ENCODE measurements around the gene H6PD. TPM values are rescaled to one million over a fixed set of nuclear protein-coding genes. Genes with fewer than 3 reads are reported as not detected.

The H6PD gene, protein sequence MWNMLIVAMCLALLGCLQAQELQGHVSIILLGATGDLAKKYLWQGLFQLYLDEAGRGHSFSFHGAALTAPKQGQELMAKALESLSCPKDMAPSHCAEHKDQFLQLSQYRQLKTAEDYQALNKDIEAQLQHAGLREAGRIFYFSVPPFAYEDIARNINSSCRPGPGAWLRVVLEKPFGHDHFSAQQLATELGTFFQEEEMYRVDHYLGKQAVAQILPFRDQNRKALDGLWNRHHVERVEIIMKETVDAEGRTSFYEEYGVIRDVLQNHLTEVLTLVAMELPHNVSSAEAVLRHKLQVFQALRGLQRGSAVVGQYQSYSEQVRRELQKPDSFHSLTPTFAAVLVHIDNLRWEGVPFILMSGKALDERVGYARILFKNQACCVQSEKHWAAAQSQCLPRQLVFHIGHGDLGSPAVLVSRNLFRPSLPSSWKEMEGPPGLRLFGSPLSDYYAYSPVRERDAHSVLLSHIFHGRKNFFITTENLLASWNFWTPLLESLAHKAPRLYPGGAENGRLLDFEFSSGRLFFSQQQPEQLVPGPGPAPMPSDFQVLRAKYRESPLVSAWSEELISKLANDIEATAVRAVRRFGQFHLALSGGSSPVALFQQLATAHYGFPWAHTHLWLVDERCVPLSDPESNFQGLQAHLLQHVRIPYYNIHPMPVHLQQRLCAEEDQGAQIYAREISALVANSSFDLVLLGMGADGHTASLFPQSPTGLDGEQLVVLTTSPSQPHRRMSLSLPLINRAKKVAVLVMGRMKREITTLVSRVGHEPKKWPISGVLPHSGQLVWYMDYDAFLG
- total RNA-seq (10 to 100 TPM; 43.1 to 59.8 TPM), polyA plus RNA-seq (10 to 100 TPM; 21.5 to 22.6 TPM)
- long read RNA-seq, donor 1, full-length matches to known transcripts: 7 of 18 reads
- long read RNA-seq, donor 1, partial matches to known transcripts: 11 of 18 reads
- long read RNA-seq, donor 1, other reads (novel, unspliced or antisense): 0 of 18 reads
- long read RNA-seq, donor 2: 0 reads
- long read RNA-seq, donor 3, full-length matches to known transcripts: 1 of 8 reads
- long read RNA-seq, donor 3, partial matches to known transcripts: 7 of 8 reads
- long read RNA-seq, donor 3, other reads (novel, unspliced or antisense): 0 of 8 reads
- long read RNA-seq, donor 4, full-length matches to known transcripts: 2 of 19 reads
- long read RNA-seq, donor 4, partial matches to known transcripts: 17 of 19 reads
- long read RNA-seq, donor 4, other reads (novel, unspliced or antisense): 0 of 19 reads
- long read RNA-seq, donor 5, full-length matches to known transcripts: 9 of 33 reads
- long read RNA-seq, donor 5, partial matches to known transcripts: 24 of 33 reads
- long read RNA-seq, donor 5, other reads (novel, unspliced or antisense): 0 of 33 reads

GRCh38 chr1:9234223-9235095, at the start of gene H6PD:
TSS of gene H6PD (plus strand) at chr1:9234774. CDS start at chr1:9244935, 10,161 bp downstream.
- Histone ChIP-seq H3K9me3 (ENCODE audit: control insufficient read depth in 4 of 4, insufficient read depth in 3 of 4, low read length in 3 of 4) (peaks cover 0 to 1% (median 0%) of the 10 kb centered on the region in 4 donors), H3K4me3 (peak within 1 kb of the TSS; percentile 83), H3K27me3 (ENCODE audit: control insufficient read depth in 3 of 3, insufficient read depth in 3 of 3, low read length in 2 of 3) (no peaks in the 10 kb centered on the region), H3K9ac (ENCODE audit: insufficient read depth in 1 of 2, low read length in 2 of 2) (peak within 1 kb of the TSS; percentile 88 to 92), H3K36me3 (ENCODE audit: control insufficient read depth in 4 of 4, insufficient read depth in 4 of 4, low read length in 4 of 4) (peaks cover 0 to 6% (median 0%) of the 10 kb centered on the region in 4 donors), H3K4me1 (ENCODE audit: control insufficient read depth in 5 of 5, insufficient read depth in 5 of 5, low read length in 5 of 5) (peaks cover 4 to 31% (median 15%) of the 10 kb centered on the region in 5 donors), H3K27ac (ENCODE audit: low read depth in 1 of 2, low read length in 1 of 2) (peak within 1 kb of the TSS; percentile 98 to 100)
- TF ChIP-seq CTCF (IDR thresholded peaks at IDR 0.05; ENCODE audit: control extremely low read depth, extremely low read depth): peak; percentile 56
- ATAC-seq (ENCODE audit: insufficient read depth, low FRiP score): peak; percentile 91
- peak; percentile 87 to 91 (median 89) for DNase-seq
- WGBS, 2 donors: 1% methylated on average over 55 to 105 of the region's 106 CpGs

DNA sequence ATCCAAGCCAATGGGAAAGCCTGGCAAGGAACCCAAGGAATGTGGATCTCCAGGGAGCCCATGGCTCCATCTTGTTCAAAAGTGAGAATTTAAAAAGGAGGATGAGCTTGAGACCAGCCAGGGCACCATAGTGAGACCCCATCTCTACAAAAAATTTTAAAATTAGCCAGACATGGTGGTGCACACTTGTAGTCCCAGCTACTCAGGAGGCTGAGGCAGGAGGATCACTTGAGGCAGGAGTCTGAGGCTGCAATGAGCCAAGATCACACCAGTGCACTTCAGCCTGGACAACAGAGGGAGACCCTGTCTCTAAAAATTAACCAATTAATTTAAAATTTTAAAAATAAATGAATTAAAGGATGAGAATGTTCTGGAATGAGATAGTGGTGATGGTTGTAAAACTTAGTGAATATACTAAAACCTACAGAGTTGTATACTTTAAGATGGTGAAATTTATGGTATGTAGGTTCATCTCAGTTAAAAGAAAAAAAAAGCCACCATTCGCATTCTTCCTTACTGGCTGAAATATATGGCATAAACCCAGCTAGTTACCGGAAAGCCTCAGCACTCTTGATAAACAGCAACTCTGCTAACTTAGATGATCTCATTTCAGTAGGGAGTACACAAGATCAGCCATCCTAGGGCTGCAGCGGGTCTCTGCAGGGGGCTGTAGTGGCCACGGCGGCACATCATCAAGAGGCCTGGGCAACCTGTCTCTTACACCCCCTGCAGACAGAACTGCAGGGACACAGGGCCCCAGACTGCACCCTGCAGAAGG, 48.3 kb upstream of the H6PD start:
- Histone ChIP-seq H3K9ac (ENCODE audit: insufficient read depth in 1 of 2, low read length in 2 of 2) (no peak overlapping the region), H3K9me3 (ENCODE audit: control insufficient read depth in 4 of 4, insufficient read depth in 3 of 4, low read length in 3 of 4) (no peaks in the 10 kb centered on the region), H3K4me3 (no peak overlapping the region), H3K36me3 (ENCODE audit: control insufficient read depth in 4 of 4, insufficient read depth in 4 of 4, low read length in 4 of 4) (no peaks in the 10 kb centered on the region), H3K27me3 (ENCODE audit: control insufficient read depth in 3 of 3, insufficient read depth in 3 of 3, low read length in 2 of 3) (peaks cover 0 to 14% (median 0%) of the 10 kb centered on the region in 3 donors), H3K4me1 (ENCODE audit: control insufficient read depth in 5 of 5, insufficient read depth in 5 of 5, low read length in 5 of 5) (peaks cover 0 to 35% (median 2%) of the 10 kb centered on the region in 5 donors), H3K27ac (ENCODE audit: low read depth in 1 of 2, low read length in 1 of 2) (no peak overlapping the region)
- 66 to 76% methylated on average over 5 of the region's 5 CpGs for WGBS, 2 donors
- no peak for ATAC-seq (ENCODE audit: insufficient read depth, low FRiP score)
- TF ChIP-seq CTCF (IDR thresholded peaks at IDR 0.05; ENCODE audit: control extremely low read depth, extremely low read depth): no peak
- peak in 2 of 3 donors; percentile 70 to 75 for DNase-seq

Measured in lung (tissue), 16 donors.